GM12878 (cell line): Measurements from ENCODE around the gene XKRX. TPM values are rescaled to one million over a fixed set of nuclear protein-coding genes. Genes with fewer than 3 reads are reported as not detected.

ENCODE experiments used
- ATAC-seq: fragments of 200-7000 bp; cut with Tn5 transposase; 3 replicates; pipeline ENCODE4 v1.9.1; 2020; ENCODE audit warnings: mild to moderate bottlenecking, moderate library complexity
- BruUV-seq: library from RNA; stranded (reverse); fragments of 400-500 nt; replicated peaks from 2 replicates; lab custom pipeline; 2021; lab: Mats Ljungman, UMichigan
- CTCF ChIA-PET: fragments of 300-600 bp; sonication (Branson Sonifier 250); formaldehyde crosslinking; extraction: SDS; loops from one replicate; lab custom pipeline; 2021; ENCODE audit warnings: inconsistent platforms; lab: Yijun Ruan, JAX
- POLR2A ChIA-PET: fragments of 350-600 bp; formaldehyde crosslinking; extraction: SDS; loops from one replicate; lab custom pipeline; 2021; ENCODE audit warnings: inconsistent platforms; lab: Charles Lee
- RAD21 ChIA-PET: fragments of 300-600 bp; sonication (Branson Sonifier 250); formaldehyde crosslinking; loops from one replicate; lab custom pipeline; 2023; ENCODE audit warnings: antibody characterized with exemption; ENCODE audit not compliant: unreplicated experiment; lab: Charles Lee
- SMC1A ChIA-PET: fragments of 300-600 bp; sonication (Branson Sonifier 250); formaldehyde crosslinking; loops from one replicate; lab custom pipeline; 2023; ENCODE audit not compliant: unreplicated experiment, uncharacterized antibody; lab: Charles Lee
- DNase-seq: peaks from one replicate; pipeline ENCODE4 v3.0.0-alpha.2; 2011; ENCODE audit warnings: low read depth, low spot score
- FAIRE-seq: peaks from 3 replicates; lab custom pipeline; 2011; peaks lifted over from hg19 to GRCh38; lab: Jason Lieb, UNC
- H2AFZ ChIP-seq: 2 replicates; pipeline ENCODE4 v1.6.0; 2011; ENCODE audit warnings: low read depth, low read length, control low read depth; ENCODE audit not compliant: control insufficient read depth
- H3K27ac ChIP-seq: 2 replicates; pipeline ENCODE4 v1.5.1; 2011; ENCODE audit warnings: control low read depth; ENCODE audit not compliant: control insufficient read depth, insufficient read depth
- H3K27me3 ChIP-seq, 2 experiments: replicated peaks in 1 of 2; 2 replicates each; pipeline versions ENCODE4 v1.6.0 to v1.6.1; 2011; ENCODE audit warnings: low read length in 1 of 2; ENCODE audit not compliant: control insufficient read depth in 2 of 2, insufficient read depth in 2 of 2
- H3K36me3 ChIP-seq, 2 experiments: 2 replicates each; pipeline ENCODE4 v1.5.1; 2011; ENCODE audit warnings: low read length in 1 of 2; ENCODE audit not compliant: control insufficient read depth in 2 of 2, insufficient read depth in 2 of 2
- H3K4me1 ChIP-seq: 2 replicates; pipeline ENCODE4 v1.6.1; 2011; ENCODE audit warnings: mild to moderate bottlenecking, low read length, moderate library complexity, mixed read lengths; ENCODE audit not compliant: control insufficient read depth, insufficient read depth
- H3K4me2 ChIP-seq: 2 replicates; pipeline ENCODE4 v1.6.0; 2011; ENCODE audit warnings: control low read depth; ENCODE audit not compliant: control insufficient read depth, insufficient read depth
- H3K4me3 ChIP-seq: fragments of 200-600 bp; sonication (generic); 2 replicates; pipeline ENCODE4 v1.5.1; 2016
- H3K79me2 ChIP-seq: 2 replicates; pipeline ENCODE4 v1.6.0; 2011; ENCODE audit warnings: low read length; ENCODE audit not compliant: control insufficient read depth, insufficient read depth
- H3K9ac ChIP-seq: 2 replicates; pipeline ENCODE4 v1.8.0; 2011; ENCODE audit warnings: low read length, control low read depth, mixed read lengths; ENCODE audit not compliant: control insufficient read depth, insufficient read depth
- H3K9me3 ChIP-seq: replicated peaks from 3 replicates; pipeline ENCODE4 v1.5.1; 2011; ENCODE audit warnings: mild to moderate bottlenecking, low read length; ENCODE audit not compliant: control insufficient read depth, insufficient read depth
- H4K20me1 ChIP-seq: 2 replicates; pipeline ENCODE4 v1.6.0; 2011; ENCODE audit not compliant: control insufficient read depth, insufficient read depth
- BCL11A ChIP-seq: IDR thresholded peaks from 2 replicates; pipeline ENCODE4 v1.6.1; 2011; ENCODE audit warnings: low read depth, low read length
- CREB1 ChIP-seq: IDR thresholded peaks from 2 replicates; pipeline ENCODE4 v1.6.1; 2012; ENCODE audit warnings: low read depth, mild to moderate bottlenecking, inconsistent platforms
- FOS ChIP-seq: IDR thresholded peaks from 3 replicates; pipeline ENCODE4 v1.6.1; 2011; ENCODE audit warnings: borderline replicate concordance; ENCODE audit not compliant: insufficient read length; ENCODE audit errors: extremely low read depth
- NFYA ChIP-seq: IDR thresholded peaks from 2 replicates; pipeline ENCODE4 v1.6.1; 2011; ENCODE audit warnings: low read depth, mild to moderate bottlenecking, low read length, improper control_type of control experiment, borderline replicate concordance
- NR2F1 ChIP-seq: fragments of 450-650 bp; conservative IDR thresholded peaks from 2 replicates; pipeline ENCODE4 v1.6.1; 2017; ENCODE audit warnings: mild to moderate bottlenecking
- RFX5 ChIP-seq: IDR thresholded peaks from 2 replicates; pipeline ENCODE4 v1.6.1; 2011; ENCODE audit warnings: low read depth, low read length, improper control_type of control experiment
- SMC3 ChIP-seq: IDR thresholded peaks from 2 replicates; pipeline ENCODE4 v1.6.1; 2011; ENCODE audit warnings: low read length, improper control_type of control experiment, borderline replicate concordance
- WGBS: methylation state at CpG from one replicate; pipeline ENCODE4 v1.1.6; 2016; ENCODE audit warnings: low lambda C conversion rate; ENCODE audit not compliant: insufficient replicate concordance, insufficient coverage; ENCODE audit errors: missing lambda C conversion rate; 5-methylcytosine and 5-hydroxymethylcytosine counted together
- in situ Hi-C: fragments of 300-500 bp; cut with MboI; formaldehyde crosslinking; loops from 9 replicates; pipeline ENCODE4 v1.14.3; 2018; ENCODE audit warnings: mixed read lengths
- intact Hi-C: fragments of 100-400 bp; cut with micrococcal nuclease; formaldehyde crosslinking; loops from one replicate; pipeline ENCODE4 v1.14.2; 2022; ENCODE audit not compliant: unreplicated experiment
- polyA plus RNA-seq, 11 experiments: library from polyadenylated mRNA; depleted of rRNA in 4 of 11; unstranded in 6 of 11; stranded (reverse) in 5 of 11; fragments of >200 nt; fragmentation: Nextera tagmentation in 4 of 11; fragmentation: Illumina TruSeq in 1 of 11; extraction: Ambion mirVana in 4 of 11; extraction: Trizol in 1 of 11; gene quantifications; 1 replicate in 1 of 11; 2 replicates in 10 of 11; pipeline versions ENCODE4 v1.2.1 to v1.2.3, GENCODE V29; 2011 to 2016; ENCODE audit warnings: inconsistent platforms in 2 of 11, missing spikeins in 2 of 11, low read depth in 1 of 11
- total RNA-seq, 4 experiments: library from RNA; depleted of rRNA in 3 of 4; stranded (reverse); fragments of >200 nt in 3 of 4; fragmentation: Illumina TruSeq in 1 of 4; extraction: Trizol in 1 of 4; gene quantifications; 2 replicates each; pipeline versions ENCODE4 v1.2.1 to v1.2.3, GENCODE V29; 2013 to 2021
- TF ChIP-seq, protein P1 (sequence below): fragments of 450-650 bp; IDR thresholded peaks from 2 replicates; pipeline ENCODE4 v1.6.1; 2017; ENCODE audit warnings: borderline replicate concordance
- TF ChIP-seq, protein P2 (sequence below): fragments of 450-650 bp; IDR thresholded peaks from 2 replicates; pipeline ENCODE4 v1.6.1; 2016; ENCODE audit warnings: mild to moderate bottlenecking
- TF ChIP-seq, protein P3 (sequence below): IDR thresholded peaks from 2 replicates; pipeline ENCODE4 v1.6.1; 2012; ENCODE audit warnings: improper control_type of control experiment, low read depth, low read length; ENCODE audit not compliant: insufficient replicate concordance

XKRX gene
- total and polyA plus RNA-seq, 10 of the 15 experiments (the other 5 are each of a cell fraction or from before 2014, with no cell fraction given) = 0.07 to 0.30 (median 0.22) TPM; not detected in 4

DNA sequence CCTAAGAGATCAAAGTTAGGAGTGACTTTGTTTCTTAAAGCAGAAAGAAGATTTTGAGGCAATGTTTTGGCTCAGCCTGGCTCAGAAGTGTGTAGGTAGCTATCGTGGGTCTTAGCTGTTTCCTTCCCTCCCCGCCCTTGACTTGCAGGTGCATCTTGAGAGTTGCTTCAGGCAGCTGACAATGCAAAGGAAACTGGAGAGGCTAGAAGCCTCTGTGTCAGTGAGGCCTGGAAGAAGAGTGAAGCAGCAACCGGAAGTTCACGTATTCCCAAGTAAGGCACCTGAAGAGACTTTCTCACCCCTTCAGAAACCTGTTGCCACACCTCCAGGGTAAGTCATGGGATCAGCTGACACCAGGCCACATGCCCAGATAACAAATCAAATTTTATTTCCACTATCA is 10.6 kb upstream of the XKRX start:
- SMC1A ChIA-PET = no interaction called here
- H3K9ac ChIP-seq = no peak overlapping the region
- H3K4me1 ChIP-seq = no peaks in the 10 kb centered on the region
- no peaks in the 10 kb centered on the region for H4K20me1 ChIP-seq
- H3K36me3 ChIP-seq = no peaks in the 10 kb centered on the region
- H3K79me2 ChIP-seq = no peaks in the 10 kb centered on the region
- POLR2A ChIA-PET = no interaction called here
- 35% methylated on average over 4 of the region's 4 CpGs for WGBS
- no peak overlapping the region for H3K27ac ChIP-seq
- ATAC-seq (no peak), FAIRE-seq (no peak), DNase-seq (no peak)
- CTCF ChIA-PET = interaction anchor here (0.5 to 1.2 kb wide), 3 partner anchors 10 to 331 kb away, joined by 3 read pairs; no protein-coding TSS in a partner anchor
- BruUV-seq = no TSS peak
- H3K4me3 ChIP-seq = no peak overlapping the region
- RAD21 ChIA-PET = no interaction called here
- no peaks in the 10 kb centered on the region for H3K9me3 ChIP-seq
- in situ Hi-C loops (no loop called here), intact Hi-C loops (no loop called here)
- no peaks in the 10 kb centered on the region for H3K27me3 ChIP-seq
- no peak overlapping the region for H2AFZ ChIP-seq
- TF ChIP-seq RFX5 (no peak), NFYA (no peak), NR2F1 (no peak), SMC3 (no peak)
- H3K4me2 ChIP-seq = no peak overlapping the region

DNA sequence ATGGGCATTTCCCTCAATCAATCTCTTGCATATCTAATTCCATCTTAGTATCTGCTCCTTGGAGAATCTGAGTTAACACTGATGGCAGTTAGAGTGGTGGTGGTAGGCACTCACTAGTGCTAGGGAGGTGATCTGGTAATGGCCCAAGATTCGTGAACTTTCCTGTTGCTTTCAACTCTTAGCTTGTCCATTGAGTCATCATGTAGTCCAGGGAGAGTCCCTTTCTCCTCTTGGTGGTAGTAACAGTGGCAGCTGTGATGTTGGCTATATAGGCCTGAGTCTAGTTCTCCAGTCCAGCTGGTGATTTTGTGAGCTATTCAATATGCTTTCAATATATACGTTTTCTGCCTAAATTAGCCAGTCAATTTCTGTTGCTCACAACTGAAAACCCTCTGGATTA is 7.0 kb upstream of the XKRX start:
- intact Hi-C loops = no loop called here
- no TSS peak for BruUV-seq
- ATAC-seq = no peak
- Histone ChIP-seq H3K4me2 (no peak overlapping the region), H3K4me1 (peaks cover 4% of the 10 kb centered on the region), H3K4me3 (no peak overlapping the region), H3K27me3 (no peaks in the 10 kb centered on the region), H3K79me2 (no peaks in the 10 kb centered on the region), H3K9ac (no peak overlapping the region), H4K20me1 (no peaks in the 10 kb centered on the region), H3K36me3 (no peaks in the 10 kb centered on the region), H3K27ac (no peak overlapping the region), H3K9me3 (peaks cover 5% of the 10 kb centered on the region; the same call in 2 of the 3 replicates), H2AFZ (no peak overlapping the region)
- in situ Hi-C loops = no loop called here
- 31% methylated on average over 2 of the region's 2 CpGs for WGBS
- ChIA-PET RAD21 (no interaction called here), SMC1A (interaction anchor here (0.7 kb wide), 1 partner anchor 13 kb away, joined by 3 read pairs; no protein-coding TSS in a partner anchor), CTCF (no interaction called here), POLR2A (interaction anchor here (0.7 kb wide), 1 partner anchor 8 kb away, joined by 4 read pairs; no protein-coding TSS in a partner anchor)
- DNase-seq = no peak
- FAIRE-seq = no peak
- TF ChIP-seq CREB1 (no peak), FOS (no peak), BCL11A (no peak)
- TF ChIP-seq, protein P1, sequence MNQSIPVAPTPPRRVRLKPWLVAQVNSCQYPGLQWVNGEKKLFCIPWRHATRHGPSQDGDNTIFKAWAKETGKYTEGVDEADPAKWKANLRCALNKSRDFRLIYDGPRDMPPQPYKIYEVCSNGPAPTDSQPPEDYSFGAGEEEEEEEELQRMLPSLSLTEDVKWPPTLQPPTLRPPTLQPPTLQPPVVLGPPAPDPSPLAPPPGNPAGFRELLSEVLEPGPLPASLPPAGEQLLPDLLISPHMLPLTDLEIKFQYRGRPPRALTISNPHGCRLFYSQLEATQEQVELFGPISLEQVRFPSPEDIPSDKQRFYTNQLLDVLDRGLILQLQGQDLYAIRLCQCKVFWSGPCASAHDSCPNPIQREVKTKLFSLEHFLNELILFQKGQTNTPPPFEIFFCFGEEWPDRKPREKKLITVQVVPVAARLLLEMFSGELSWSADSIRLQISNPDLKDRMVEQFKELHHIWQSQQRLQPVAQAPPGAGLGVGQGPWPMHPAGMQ = no peak
- TF ChIP-seq, protein P2, sequence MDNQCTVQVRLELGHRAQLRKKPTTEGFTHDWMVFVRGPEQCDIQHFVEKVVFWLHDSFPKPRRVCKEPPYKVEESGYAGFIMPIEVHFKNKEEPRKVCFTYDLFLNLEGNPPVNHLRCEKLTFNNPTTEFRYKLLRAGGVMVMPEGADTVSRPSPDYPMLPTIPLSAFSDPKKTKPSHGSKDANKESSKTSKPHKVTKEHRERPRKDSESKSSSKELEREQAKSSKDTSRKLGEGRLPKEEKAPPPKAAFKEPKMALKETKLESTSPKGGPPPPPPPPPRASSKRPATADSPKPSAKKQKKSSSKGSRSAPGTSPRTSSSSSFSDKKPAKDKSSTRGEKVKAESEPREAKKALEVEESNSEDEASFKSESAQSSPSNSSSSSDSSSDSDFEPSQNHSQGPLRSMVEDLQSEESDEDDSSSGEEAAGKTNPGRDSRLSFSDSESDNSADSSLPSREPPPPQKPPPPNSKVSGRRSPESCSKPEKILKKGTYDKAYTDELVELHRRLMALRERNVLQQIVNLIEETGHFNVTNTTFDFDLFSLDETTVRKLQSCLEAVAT = no peak
- TF ChIP-seq, protein P3, sequence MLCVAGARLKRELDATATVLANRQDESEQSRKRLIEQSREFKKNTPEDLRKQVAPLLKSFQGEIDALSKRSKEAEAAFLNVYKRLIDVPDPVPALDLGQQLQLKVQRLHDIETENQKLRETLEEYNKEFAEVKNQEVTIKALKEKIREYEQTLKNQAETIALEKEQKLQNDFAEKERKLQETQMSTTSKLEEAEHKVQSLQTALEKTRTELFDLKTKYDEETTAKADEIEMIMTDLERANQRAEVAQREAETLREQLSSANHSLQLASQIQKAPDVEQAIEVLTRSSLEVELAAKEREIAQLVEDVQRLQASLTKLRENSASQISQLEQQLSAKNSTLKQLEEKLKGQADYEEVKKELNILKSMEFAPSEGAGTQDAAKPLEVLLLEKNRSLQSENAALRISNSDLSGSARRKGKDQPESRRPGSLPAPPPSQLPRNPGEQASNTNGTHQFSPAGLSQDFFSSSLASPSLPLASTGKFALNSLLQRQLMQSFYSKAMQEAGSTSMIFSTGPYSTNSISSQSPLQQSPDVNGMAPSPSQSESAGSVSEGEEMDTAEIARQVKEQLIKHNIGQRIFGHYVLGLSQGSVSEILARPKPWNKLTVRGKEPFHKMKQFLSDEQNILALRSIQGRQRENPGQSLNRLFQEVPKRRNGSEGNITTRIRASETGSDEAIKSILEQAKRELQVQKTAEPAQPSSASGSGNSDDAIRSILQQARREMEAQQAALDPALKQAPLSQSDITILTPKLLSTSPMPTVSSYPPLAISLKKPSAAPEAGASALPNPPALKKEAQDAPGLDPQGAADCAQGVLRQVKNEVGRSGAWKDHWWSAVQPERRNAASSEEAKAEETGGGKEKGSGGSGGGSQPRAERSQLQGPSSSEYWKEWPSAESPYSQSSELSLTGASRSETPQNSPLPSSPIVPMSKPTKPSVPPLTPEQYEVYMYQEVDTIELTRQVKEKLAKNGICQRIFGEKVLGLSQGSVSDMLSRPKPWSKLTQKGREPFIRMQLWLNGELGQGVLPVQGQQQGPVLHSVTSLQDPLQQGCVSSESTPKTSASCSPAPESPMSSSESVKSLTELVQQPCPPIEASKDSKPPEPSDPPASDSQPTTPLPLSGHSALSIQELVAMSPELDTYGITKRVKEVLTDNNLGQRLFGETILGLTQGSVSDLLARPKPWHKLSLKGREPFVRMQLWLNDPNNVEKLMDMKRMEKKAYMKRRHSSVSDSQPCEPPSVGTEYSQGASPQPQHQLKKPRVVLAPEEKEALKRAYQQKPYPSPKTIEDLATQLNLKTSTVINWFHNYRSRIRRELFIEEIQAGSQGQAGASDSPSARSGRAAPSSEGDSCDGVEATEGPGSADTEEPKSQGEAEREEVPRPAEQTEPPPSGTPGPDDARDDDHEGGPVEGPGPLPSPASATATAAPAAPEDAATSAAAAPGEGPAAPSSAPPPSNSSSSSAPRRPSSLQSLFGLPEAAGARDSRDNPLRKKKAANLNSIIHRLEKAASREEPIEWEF = no peak
